ENCODE results near the gene RBM15B.

GRCh38 chr3:51355891-51356578 lies 35.0 kb upstream of the RBM15B start:
- TF ChIP-seq POU6F1 (CRISPR knock-in tag; IDR thresholded peaks at IDR 0.05; ENCODE audit: borderline replicate concordance, low read depth) (no peak), BACH2 (CRISPR knock-in tag; IDR thresholded peaks at IDR 0.05; ENCODE audit: borderline replicate concordance) (no peak), PATZ1 (CRISPR knock-in tag; IDR thresholded peaks at IDR 0.05; ENCODE audit: borderline replicate concordance) (no peak)
